WERI-Rb-1 (cell line): Measurements from ENCODE around the gene UFD1.
A peak's percentile ranks its signal among the peaks of the same experiment; 100 is the strongest.

Experiments
- DNase-seq: peaks from one replicate; pipeline ENCODE4 v3.0.0-alpha.2; 2020
- H3K27ac ChIP-seq: fragments of 250-450 bp; sonication (Bioruptor Pico); 2 replicates; pipeline ENCODE4 v1.5.1; 2020; ENCODE audit warnings: mild to moderate bottlenecking, moderate library complexity
- H3K27me3 ChIP-seq: fragments of 250-450 bp; sonication (Bioruptor Pico); 2 replicates; pipeline ENCODE4 v1.5.1; 2021; ENCODE audit warnings: mild to moderate bottlenecking, low read depth, moderate library complexity; ENCODE audit not compliant: insufficient read depth, severe bottlenecking
- H3K36me3 ChIP-seq: fragments of 250-450 bp; sonication (Bioruptor Pico); 2 replicates; pipeline ENCODE4 v1.5.1; 2020; ENCODE audit warnings: mild to moderate bottlenecking, moderate library complexity
- H3K4me3 ChIP-seq: 2 replicates; pipeline ENCODE4 v1.5.1; 2011; ENCODE audit warnings: low read depth, mild to moderate bottlenecking, control low read depth, low read length
- H3K9me3 ChIP-seq: fragments of 250-450 bp; sonication (Bioruptor Pico); 2 replicates; pipeline ENCODE4 v1.5.1; 2021; ENCODE audit warnings: mild to moderate bottlenecking, moderate library complexity; ENCODE audit not compliant: severe bottlenecking
- TF ChIP-seq, protein P1 (sequence below): IDR thresholded peaks from 2 replicates; pipeline ENCODE4 v1.5.1; 2011; ENCODE audit warnings: low read depth, mild to moderate bottlenecking, control low read depth, inconsistent platforms, low read length

The UFD1 gene

DNA sequence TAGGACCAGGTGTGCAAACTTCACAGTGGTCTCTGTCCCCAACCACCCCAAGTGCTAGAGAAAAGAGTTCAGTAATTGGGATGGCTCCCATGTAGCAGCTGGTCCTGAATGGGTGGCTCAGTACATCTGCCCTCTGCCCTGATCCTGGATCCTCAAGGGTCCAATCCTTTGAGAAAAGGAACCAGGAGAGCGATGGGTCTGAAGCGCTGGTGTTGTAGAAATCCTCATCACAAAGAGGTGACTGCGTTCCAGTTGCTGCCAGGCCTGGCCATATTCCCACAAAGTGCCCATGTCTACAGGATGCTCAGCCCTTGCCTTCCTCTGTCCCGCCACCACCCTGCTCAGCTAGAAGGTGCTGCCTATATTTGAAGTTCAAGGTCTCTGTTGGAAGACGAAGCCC is 25.3 kb downstream of the UFD1 start:
- Histone ChIP-seq H3K36me3 (peaks cover 76% of the 10 kb centered on the region), H3K27ac (no peak overlapping the region), H3K27me3 (no peaks in the 10 kb centered on the region), H3K4me3 (no peak overlapping the region), H3K9me3 (no peaks in the 10 kb centered on the region)
- TF ChIP-seq, protein P1, sequence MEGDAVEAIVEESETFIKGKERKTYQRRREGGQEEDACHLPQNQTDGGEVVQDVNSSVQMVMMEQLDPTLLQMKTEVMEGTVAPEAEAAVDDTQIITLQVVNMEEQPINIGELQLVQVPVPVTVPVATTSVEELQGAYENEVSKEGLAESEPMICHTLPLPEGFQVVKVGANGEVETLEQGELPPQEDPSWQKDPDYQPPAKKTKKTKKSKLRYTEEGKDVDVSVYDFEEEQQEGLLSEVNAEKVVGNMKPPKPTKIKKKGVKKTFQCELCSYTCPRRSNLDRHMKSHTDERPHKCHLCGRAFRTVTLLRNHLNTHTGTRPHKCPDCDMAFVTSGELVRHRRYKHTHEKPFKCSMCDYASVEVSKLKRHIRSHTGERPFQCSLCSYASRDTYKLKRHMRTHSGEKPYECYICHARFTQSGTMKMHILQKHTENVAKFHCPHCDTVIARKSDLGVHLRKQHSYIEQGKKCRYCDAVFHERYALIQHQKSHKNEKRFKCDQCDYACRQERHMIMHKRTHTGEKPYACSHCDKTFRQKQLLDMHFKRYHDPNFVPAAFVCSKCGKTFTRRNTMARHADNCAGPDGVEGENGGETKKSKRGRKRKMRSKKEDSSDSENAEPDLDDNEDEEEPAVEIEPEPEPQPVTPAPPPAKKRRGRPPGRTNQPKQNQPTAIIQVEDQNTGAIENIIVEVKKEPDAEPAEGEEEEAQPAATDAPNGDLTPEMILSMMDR = no peak
- no peak for DNase-seq

DNA sequence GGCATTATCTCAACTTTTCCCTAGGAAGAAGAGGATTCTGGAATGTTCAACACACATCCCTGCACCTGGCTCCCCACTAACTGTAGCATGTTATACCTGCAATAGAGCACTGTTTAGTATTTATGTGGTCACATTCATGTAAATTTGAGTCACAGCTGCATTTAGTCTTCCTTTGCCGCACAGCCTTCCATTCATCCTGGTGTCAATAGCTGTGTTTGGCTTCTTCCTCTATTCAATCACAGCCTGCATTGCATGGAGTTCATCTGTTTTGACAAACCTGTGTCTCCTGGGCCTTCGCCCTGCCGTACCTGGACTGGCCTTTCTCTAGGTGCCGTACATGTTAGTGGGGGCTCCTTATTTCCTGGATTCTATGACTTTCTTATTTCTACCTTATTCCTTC is 27.4 kb downstream of the UFD1 start:
- H3K36me3 ChIP-seq = peaks cover 71% of the 10 kb centered on the region
- no peaks in the 10 kb centered on the region for H3K9me3 ChIP-seq
- H3K27me3 ChIP-seq = no peaks in the 10 kb centered on the region
- no peak for DNase-seq
- H3K27ac ChIP-seq = no peak overlapping the region
- no peak overlapping the region for H3K4me3 ChIP-seq
- TF ChIP-seq, protein P1 = no peak

DNA sequence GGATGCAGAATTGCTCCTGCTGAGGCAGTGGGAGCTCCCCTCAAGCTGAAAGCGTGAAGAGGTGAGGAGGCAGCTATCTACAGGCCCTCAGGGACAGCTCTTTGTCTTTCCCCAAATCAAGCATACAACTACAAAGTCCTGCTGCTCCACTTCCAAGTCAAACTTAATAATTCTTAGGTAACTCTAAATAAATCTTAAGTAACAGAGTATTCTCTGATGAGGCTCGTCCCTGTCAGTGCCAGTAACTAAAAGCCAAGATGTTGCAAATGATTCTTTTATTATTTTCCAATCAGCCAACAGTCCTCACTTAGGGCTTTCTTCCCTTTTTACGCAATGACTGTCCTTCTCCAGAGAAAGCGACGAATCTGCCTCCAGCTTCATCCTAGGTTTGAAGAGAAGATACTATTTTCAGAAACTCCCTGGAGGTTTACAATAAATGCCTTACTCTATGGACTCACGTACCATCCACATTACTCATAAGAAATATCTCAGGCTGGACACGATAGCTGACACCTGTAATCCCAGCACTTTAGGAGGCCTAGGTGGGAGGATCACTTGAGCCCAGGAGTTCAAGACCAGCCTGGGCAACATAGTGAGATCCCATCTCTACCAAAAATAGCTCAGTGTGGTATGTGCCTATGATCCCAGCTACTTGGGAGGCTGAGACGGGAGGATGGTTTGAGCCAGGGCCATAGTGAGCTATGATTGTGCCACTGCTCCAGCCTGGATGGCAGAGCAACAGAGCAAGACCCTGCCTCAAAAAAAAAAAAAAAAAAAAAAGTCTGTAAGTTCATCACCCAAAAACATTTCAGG is 28.4 kb downstream of the UFD1 start:
- TF ChIP-seq, protein P1 = no peak
- no peak overlapping the region for H3K4me3 ChIP-seq
- no peaks in the 10 kb centered on the region for H3K9me3 ChIP-seq
- peaks cover 71% of the 10 kb centered on the region for H3K36me3 ChIP-seq
- no peak for DNase-seq
- no peaks in the 10 kb centered on the region for H3K27me3 ChIP-seq
- H3K27ac ChIP-seq = no peak overlapping the region

DNA sequence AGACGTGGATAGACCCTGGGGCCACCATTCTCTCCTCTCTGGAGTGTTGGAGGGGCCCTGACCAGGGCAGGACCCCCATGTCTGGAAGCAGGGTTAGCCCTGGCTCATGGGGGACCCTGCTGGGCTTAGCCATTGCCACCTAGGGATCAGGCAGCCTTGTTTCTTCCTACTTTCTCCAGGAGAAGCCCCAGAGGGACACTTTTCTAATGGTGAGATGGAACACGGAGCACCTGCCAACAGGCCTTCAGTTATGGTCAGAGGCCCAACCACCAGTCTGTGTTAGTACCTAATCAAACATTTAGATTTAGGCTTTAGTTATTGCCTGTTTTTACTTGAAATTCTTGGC is 29.6 kb downstream of the UFD1 start:
- no peak overlapping the region; the same call in 1 of the 2 replicates for H3K27ac ChIP-seq
- peaks cover 68% of the 10 kb centered on the region for H3K36me3 ChIP-seq

DNA sequence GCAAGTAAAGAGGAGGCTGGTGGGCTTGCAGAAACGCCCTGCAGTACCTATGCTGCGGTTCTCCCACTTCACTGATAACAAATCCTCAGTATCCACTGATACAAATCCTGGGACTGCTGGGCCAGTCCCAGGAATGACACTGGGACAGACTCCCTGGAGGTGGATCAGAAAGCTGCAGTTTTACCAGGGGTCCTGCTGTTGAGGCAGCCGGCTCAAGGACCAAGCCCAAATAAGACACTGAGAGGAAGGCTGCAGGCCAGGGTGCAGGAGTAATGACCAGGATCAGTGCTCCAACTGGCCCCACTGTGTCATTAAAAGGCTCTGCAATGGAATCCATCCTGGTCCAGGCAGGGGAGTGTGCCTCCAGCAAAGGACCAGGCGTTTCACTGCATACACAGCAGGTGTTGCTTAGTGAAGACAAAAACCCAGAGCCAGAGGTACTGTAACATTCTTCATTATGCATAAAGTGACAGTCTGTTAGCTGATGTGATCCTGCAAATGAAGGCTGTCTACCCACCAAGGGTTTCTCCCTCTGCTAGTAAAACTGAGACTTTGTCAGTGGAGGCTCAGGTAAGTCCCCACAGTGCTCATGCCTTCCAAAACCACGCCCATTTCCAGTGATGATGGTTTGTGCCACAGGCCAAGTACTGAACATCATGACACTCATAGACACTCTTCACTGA is 30.1 kb downstream of the UFD1 start:
- no peak for DNase-seq
- Histone ChIP-seq H3K27ac (peak overlapping the region; percentile 98), H3K27me3 (no peaks in the 10 kb centered on the region), H3K36me3 (peaks cover 68% of the 10 kb centered on the region), H3K4me3 (peak overlapping the region; percentile 76), H3K9me3 (no peaks in the 10 kb centered on the region)
- TF ChIP-seq, protein P1 = no peak

More for the DNA sequence above, 29.6 kb downstream of the UFD1 start:
- no peaks in the 10 kb centered on the region for H3K9me3 ChIP-seq
- TF ChIP-seq, protein P1 = no peak
- H3K27me3 ChIP-seq = no peaks in the 10 kb centered on the region
- no peak overlapping the region for H3K4me3 ChIP-seq
- DNase-seq = no peak
